GM21528 (cell line): ENCODE results near the gene TMEM163.
"Not testable (repeated sequence)": the region's sequence is repeated elsewhere in the genome, so short reads cannot be mapped to it uniquely, and the experiment has no call there.

ENCODE experiments used
- ATAC-seq: cut with Tn5 transposase; IDR thresholded peaks from one replicate; pipeline ENCODE4 v1.9.1; 2021; ENCODE audit warnings: mild to moderate bottlenecking, moderate library complexity; ENCODE audit not compliant: unreplicated experiment, low FRiP score

The TMEM163 gene

GRCh38 chr2:134667541-134667940 is 51.3 kb downstream of the TMEM163 start:
- no peak for ATAC-seq

GRCh38 chr2:134667081-134667480 is 51.7 kb downstream of the TMEM163 start:
- no peak for ATAC-seq

- no peak for ATAC-seq
Measured at GRCh38 chr2:134665727-134666506, 52.9 kb downstream of the TMEM163 start.

DNA sequence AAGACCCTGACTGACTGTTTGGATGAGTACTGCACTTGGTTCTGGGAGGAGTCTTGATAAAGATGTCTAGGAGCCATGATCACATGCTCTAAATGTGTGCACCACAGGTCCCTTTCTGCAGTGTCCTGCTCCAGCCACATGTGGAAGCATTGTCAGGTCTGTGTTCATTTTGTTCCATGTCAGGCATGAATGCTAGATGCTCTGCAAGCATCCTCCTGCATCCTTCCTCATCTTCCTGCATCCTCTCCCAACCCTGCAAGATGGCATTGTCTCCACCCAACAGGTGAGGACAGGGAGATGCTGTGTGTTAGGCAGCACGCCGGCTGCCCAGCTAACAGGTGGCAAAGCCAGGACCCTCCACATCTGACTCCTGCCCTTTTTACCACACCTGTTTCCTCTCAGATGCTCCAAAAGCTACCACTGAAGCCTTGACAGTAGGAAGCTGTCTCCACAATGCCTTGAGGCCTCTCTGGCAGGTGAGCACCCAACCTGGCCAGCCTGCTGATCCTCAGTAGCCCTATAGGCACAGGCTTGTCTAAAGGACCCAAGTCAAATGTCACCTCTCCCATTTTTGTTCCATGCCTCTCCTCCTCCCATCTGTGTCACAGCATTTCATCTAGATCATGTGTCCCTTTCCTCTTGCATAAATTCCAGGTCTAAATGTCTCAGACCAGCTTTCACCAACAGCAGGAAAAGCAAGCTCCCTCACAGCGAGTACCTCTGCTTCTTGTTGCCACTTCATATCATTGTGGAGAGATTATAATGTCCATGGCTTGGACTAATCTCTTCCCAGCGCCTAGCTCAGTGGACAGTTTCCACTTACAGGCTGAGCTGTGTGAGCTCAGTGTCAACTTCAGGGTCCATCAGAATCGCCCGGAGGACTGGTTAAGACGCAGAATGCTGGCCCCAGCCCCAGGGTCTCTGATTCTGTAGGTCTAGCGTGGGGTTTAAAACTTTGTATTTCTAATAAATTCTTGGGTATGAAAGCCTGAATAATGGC is 55.0 kb downstream of the TMEM163 start:
- no peak for ATAC-seq

DNA sequence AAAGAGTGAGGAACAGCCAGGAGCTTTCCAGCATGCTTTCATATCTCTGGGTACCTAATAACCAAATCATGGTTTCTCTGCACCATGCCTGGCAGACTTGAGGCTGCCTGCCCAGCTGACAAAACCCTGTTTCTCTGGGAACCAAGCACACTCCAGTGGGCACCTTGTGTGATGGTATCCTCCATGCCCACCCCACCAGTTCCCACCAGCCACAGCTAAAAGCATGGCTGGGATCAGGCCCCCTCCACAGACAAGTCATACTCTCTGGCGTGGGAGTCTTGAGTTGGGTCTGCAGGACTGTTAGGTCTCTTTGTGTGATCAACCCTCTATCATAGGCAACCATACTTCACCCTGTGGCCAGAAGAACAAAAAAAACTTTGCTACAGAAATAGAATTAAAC is 56.0 kb downstream of the TMEM163 start:
- no peak for ATAC-seq

GRCh38 chr2:134660626-134661402 is 58.0 kb downstream of the TMEM163 start:
- no peak for ATAC-seq

GRCh38 chr2:134659724-134660123 is 59.1 kb downstream of the TMEM163 start:
- no peak for ATAC-seq

DNA sequence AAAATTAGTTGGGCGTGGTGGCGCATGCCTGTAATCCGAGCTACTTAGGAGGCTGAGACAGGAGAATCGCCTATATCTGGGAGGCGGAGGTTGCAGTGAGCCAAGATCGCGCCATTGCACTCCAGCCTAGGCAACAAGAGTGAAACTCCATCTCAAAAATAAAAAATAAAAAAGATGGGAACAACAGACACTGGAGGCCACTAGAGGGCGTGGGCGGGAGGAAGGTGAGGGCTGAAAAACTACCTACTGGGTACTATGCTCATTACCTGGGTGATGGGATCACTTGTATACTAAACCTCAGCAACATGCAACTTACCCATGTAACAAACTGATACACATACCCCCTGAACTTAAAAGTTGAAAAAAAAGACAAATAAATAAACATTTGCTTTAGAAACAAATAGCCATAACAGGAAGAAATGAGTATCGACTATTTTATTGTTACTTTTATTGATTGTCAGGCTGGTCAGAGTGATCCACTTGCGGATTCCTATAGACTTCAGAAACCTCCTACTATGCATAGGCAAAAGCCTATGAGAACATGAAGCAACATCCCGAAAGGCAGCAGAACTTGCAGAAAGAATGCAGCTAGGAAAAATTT is 61.0 kb downstream of the TMEM163 start:
- no peak for ATAC-seq

DNA sequence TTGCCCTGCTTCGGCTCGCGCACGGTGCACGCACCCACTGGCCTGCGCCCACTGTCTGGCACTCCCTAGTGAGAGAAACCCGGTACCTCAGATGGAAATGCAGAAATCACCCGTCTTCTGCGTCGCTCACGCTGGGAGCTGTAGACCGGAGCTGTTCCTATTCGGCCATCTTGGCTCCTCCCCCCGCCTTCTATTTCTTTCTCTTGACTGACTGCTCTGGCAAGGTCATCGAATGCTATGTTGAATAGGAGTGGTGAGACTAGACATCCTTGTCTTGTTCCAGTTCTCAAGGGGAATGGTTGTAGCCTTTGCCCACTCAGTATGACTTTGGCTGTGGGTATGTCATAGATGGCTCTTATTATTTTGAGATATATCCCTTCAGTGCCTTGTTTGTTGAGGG is 62.4 kb downstream of the TMEM163 start:
- not testable (repeated sequence) for ATAC-seq

- ATAC-seq, result no peak
Measured at GRCh38 chr2:134648586-134648985, 70.2 kb downstream of the TMEM163 start.

DNA sequence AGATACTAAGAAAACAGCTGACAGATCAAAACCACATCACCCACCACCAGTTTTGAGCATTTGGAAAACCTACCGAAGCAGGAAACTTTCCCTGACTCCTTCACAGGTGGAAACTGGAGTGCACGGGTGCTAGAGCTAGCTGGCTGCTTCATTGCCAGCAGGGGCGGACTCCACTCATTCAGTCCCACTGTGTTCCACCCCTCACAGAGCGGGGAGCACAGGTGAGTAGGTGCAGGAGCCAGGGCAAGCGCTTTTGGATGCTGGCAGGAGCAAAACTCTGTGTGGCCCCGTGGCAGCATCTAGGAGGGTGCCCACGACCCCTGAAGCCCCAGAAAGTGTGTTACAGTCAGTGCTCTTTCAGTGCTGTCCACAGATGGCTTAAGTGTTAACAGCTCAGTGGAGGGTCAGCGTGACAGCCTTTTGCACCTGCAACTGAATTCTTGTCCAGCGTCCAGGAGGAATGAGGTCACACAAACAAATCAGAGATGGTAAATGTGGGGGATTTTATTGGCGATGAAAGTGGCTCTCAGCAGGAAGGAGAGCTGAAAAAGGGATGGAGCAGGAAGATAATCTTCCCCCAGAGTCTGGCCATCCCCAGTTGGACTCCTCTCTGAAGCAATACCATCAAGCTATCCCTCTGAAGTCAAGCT is 71.1 kb downstream of the TMEM163 start:
- ATAC-seq, result no peak

DNA sequence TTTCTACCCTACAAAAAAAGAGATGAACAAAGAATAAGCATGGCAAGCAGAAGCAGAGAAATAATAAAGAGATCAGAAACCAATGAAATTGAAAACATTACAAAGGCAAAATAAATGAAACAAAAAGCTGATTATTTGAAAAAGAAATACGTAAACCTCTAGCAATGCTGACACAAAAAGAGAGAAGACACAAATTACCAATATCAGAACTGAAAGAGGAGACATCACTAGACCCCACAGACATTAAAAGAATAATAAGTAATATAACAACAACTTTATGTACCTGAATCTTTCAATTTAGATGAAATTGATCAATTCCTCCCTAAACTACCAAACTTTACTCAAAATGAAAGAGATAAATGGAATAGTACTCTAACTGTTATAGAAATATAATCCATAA is 75.9 kb downstream of the TMEM163 start:
- no peak for ATAC-seq

- ATAC-seq, result no peak
Measured at GRCh38 chr2:134640494-134640893, 78.3 kb downstream of the TMEM163 start.

GRCh38 chr2:134639265-134639664 is 79.5 kb downstream of the TMEM163 start:
- no peak for ATAC-seq

- no peak for ATAC-seq
Measured at GRCh38 chr2:134636714-134637113, 82.1 kb downstream of the TMEM163 start.

- ATAC-seq, result no peak
Measured at GRCh38 chr2:134634054-134634753, 84.6 kb downstream of the TMEM163 start.

DNA sequence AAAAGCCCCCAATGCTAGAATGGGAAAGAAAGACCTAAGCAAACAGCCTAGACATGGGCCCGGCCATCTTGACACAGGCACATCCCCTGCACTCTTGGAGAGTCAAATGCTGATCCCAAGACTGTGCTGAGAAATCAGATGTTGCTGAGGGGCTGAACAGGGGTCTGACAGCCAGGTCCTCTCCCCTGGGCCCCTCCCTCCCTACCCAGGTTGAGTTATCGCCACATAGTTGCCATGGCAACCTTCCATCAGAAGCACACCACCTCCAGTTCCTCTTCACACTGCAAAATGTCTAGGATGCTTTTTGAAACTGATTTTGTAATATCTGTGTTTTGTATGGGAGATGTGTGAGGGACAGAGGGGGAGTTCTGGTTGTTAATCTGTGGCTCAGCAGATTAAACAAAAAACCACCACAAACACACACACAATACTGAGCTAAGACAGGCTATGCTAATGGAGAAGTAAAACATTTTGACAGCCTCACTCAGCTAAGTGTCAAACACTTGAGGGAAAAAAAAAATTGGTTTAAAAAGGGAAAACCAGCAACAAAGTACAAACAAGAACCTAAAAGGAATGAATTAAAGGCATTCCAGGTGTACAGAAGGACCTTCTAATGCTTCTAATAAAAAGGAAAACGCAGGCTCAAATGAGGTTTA is 88.2 kb downstream of the TMEM163 start:
- ATAC-seq, result no peak

DNA sequence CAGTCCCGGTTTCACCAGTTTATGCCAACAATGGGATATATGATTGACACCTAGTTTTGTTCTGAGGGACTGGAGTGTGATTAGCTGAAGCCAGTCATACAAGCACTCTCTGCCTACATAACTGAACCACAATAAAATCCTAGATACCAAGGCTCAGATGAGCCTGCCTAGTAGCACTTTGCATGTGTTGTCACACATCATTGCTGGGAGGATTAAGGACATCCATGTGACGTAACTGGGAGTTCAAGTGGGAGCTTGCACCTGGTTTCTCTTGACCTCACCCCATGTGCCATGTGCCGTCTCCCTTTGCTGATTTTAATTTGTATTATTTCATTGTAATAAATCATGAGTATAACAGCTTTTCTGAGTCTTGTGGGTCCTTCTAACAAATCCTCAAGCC is 90.3 kb downstream of the TMEM163 start:
- no peak for ATAC-seq

DNA sequence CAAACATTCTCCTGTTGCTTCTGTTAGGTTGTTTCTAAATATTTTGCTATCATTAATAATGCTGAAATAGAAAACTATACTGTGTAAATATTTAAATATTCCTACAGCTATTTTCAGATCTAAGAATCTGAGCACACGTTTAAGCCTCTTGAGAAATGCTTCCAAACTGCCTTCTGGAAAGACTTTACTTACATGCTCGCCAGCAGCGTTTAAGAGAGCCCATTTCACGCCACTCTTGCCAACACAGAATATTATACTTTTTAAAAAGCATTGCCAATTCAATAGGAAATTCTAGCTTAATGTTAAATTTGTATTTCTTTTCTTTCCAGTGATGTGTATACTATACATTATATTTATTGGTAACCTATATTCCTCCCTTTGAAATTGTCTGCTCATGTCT is 92.0 kb downstream of the TMEM163 start:
- no peak for ATAC-seq
